ENCODE measurements around the gene SLC27A4.

DNA sequence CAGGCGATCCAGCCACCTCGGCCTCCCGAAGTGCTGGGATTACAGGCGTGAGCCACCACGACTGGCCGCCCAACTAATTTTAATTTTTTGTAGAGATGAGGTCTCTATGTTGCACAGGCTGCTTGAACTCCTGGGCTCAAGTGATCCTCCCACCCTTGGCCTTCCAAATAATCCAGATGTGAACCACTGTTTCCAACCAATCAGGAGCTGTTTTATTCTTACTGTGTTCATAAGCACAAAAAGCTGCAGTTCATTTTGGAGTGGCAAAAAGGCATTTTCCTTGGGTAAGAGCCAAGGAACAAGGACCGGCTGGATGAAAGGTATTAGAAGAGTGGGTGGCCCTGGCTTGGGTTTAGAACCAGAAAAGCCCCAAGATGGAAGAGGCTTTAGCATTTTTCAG, 5.2 kb upstream of the SLC27A4 start:
- no peak for TF ChIP-seq POLR2A (IDR thresholded peaks at IDR 0.05)
- TF ChIP-seq, protein P1, sequence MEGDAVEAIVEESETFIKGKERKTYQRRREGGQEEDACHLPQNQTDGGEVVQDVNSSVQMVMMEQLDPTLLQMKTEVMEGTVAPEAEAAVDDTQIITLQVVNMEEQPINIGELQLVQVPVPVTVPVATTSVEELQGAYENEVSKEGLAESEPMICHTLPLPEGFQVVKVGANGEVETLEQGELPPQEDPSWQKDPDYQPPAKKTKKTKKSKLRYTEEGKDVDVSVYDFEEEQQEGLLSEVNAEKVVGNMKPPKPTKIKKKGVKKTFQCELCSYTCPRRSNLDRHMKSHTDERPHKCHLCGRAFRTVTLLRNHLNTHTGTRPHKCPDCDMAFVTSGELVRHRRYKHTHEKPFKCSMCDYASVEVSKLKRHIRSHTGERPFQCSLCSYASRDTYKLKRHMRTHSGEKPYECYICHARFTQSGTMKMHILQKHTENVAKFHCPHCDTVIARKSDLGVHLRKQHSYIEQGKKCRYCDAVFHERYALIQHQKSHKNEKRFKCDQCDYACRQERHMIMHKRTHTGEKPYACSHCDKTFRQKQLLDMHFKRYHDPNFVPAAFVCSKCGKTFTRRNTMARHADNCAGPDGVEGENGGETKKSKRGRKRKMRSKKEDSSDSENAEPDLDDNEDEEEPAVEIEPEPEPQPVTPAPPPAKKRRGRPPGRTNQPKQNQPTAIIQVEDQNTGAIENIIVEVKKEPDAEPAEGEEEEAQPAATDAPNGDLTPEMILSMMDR (IDR thresholded peaks at IDR 0.05), result no peak
- no peak for TF ChIP-seq EP300 (IDR thresholded peaks at IDR 0.05)

All from ovary (tissue), 3 donors.